Epithelial cell of esophagus (primary cell): Measurements from ENCODE around the gene MRPS26.

Source experiments
- DNase-seq: peaks from one replicate; pipeline ENCODE4 v3.0.0; 2010; ENCODE audit warnings: low read depth
- H3K4me3 ChIP-seq: 2 replicates; pipeline ENCODE4 v1.5.1; 2011; ENCODE audit warnings: mild to moderate bottlenecking, low read length, control low read depth
- TF ChIP-seq, protein P1 (sequence below): IDR thresholded peaks from 2 replicates; pipeline ENCODE4 v1.5.1; 2011; ENCODE audit warnings: low read depth, mild to moderate bottlenecking, low read length, control low read depth, inconsistent platforms; ENCODE audit not compliant: insufficient read depth; ENCODE audit errors: missing control alignments

MRPS26 gene

DNA sequence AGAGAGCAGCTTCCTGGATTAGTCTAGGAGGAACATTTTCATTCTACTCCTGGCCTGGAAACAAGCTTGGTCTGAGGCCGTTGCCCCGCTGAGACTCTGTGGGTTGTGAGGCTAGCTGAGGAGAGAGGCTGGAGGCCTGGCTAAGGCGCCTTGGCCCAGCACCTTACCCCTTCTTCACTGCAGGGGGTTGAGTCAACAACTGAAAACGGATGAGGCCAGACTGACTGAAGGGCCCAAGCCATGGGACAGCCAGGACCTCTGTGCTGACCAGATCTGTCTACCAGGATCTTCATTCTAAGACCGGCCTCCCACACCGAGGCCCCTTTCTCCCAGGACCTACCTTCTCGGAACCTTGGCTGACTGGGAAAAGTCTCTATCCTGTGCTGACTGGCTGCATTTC, 42.2 kb downstream of the MRPS26 start:
- no peak for DNase-seq
- TF ChIP-seq, protein P1, sequence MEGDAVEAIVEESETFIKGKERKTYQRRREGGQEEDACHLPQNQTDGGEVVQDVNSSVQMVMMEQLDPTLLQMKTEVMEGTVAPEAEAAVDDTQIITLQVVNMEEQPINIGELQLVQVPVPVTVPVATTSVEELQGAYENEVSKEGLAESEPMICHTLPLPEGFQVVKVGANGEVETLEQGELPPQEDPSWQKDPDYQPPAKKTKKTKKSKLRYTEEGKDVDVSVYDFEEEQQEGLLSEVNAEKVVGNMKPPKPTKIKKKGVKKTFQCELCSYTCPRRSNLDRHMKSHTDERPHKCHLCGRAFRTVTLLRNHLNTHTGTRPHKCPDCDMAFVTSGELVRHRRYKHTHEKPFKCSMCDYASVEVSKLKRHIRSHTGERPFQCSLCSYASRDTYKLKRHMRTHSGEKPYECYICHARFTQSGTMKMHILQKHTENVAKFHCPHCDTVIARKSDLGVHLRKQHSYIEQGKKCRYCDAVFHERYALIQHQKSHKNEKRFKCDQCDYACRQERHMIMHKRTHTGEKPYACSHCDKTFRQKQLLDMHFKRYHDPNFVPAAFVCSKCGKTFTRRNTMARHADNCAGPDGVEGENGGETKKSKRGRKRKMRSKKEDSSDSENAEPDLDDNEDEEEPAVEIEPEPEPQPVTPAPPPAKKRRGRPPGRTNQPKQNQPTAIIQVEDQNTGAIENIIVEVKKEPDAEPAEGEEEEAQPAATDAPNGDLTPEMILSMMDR, result no peak
- no peak overlapping the region for H3K4me3 ChIP-seq

DNA sequence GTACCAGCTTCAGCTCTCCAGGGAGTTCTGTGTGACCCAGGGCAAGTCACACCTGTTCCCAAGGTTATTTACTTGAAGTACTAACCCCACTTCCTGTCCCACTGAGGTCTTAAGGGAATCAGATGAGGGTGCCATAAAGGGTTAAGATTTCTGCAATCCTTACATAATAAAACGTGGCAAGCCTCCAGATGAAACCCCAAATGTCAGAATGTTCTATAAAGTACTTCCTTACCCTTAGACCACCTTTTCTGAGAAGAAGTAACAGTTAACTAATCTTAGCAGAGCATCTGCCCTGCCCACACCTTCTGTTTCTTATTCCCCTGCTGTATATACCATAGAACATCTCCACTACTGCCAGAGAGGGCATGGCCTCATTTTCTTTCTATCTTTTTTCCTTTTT, 44.7 kb downstream of the MRPS26 start:
- H3K4me3 ChIP-seq, result no peak overlapping the region
- DNase-seq, result no peak
- TF ChIP-seq, protein P1, result no peak

DNA sequence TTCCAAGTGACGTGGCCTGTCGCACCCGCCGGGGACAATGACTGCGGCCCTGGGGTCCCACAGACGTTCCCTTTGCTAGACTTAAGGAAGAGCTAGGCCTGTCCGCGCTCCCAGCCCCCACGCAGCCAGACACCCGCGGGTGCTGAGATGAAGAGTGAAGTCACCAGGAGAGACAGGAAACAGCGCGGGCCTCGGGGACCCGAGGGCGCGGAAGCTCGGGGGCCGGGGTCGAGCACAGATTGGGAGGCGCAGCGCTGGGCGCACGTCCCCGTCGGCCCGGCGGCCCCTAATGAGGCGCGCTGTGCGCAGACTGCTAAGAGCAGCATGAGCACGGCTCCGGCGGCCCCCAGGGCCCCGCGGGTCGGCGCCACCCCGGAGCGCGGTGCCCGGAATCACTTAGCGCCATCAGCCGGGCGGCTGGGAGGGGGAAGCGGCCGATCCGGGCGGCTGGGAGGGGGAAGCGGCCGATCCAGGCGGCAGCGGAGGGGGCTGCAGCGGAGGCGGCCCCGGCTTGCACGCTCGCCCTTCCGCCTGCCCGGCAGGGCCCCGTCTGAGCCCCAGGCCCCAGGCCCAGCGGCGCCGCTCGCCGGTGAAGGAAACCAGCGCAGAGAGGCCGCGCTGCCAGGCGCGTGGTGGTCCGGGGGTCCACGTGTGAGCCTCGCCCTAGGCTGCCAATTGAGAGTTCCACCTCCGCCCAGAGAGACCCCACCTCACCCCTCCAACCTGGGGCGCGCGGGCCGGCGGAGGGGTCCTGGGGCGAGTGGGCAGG, 46.9 kb downstream of the MRPS26 start:
- peak overlapping the region; percentile 13 for H3K4me3 ChIP-seq
- no peak for DNase-seq

DNA sequence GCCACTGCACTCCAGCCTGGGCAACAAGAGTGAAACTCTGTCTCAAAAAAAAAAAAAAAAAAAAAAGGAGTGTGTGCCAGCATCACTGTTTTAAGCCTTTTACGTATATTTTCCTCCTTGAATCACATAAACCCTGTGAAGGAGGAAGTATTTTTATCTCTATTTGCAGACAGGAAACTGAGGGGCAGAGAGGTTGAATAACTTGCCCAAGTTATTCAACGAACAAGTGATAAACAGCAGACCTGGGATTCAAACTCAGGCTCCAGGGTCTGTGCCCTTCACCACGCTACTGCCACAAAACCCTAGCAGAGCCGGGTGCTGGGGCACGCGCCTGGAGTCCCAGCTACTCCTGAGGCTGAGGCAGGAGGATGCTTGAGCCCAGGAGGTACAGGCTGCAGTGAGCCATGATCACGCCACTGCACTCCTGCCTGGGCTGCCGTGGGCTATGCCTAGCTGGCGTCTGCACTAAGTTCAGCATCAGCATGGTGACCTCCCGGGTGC, 48.1 kb downstream of the MRPS26 start:
- no peak for DNase-seq
- no peak overlapping the region for H3K4me3 ChIP-seq
- TF ChIP-seq, protein P1, result no peak

More for the DNA sequence above, 46.9 kb downstream of the MRPS26 start:
- TF ChIP-seq, protein P1, result no peak

DNA sequence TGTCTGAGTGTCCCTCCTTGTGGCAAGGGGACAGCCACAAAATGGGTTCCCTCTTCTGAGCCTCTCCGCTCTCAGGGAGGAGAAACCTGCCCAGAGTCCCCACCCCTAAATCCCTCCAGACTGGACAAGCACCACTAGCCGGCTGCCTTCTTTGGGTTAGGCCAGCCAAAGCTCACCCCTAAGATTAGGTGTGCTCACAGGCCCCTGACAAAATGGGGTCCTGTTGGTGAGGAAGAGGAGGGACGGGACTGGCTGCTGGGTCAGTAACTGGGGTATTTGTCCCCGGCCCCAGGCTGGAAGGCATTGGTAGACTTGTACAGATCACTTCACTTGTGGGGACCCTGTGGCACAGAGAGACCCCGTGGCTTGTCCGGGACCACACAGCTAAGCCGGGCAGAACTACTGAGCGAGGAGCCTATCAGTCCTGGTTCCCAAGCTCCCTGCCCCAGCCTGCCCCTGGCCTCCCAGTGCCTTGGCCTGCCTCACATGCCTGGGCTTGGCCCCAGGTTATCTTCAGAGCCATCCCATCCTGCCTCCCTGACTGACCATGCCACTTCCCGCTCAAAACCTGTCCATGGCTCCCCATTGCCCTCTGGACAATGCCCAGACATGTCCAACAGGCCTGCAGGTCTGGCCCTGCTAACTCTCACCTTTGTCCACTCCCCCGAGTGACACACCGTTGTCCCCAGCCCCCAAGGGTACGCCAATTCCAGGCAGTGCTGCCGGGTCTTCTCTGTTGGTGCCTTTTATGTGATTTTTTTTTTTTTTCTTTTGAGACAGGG, 49.2 kb downstream of the MRPS26 start:
- DNase-seq, result peak; percentile 17
- TF ChIP-seq, protein P1, result no peak
- no peak overlapping the region for H3K4me3 ChIP-seq
